Stomach (tissue), 9 donors: Measurements from ENCODE around the gene DCBLD1. TPM values are rescaled to one million over a fixed set of nuclear protein-coding genes. Genes with fewer than 3 reads are reported as not detected.

Source experiments
- DNase-seq, 2 donors: peaks; one replicate each; pipeline versions ENCODE4 v3.0.0 to v3.0.0-alpha.2; 2013 to 2019
- H3K27ac ChIP-seq, 5 donors: fragments of 200-600 bp in 4 of 5; sonication (generic) in 4 of 5; one replicate each; pipeline ENCODE4 v1.5.1; 2013 to 2019; ENCODE audit warnings: mild to moderate bottlenecking in 1 of 5, moderate library complexity in 1 of 5
- H3K27me3 ChIP-seq, 3 donors: fragments of 200-600 bp; sonication (generic); one replicate each; pipeline ENCODE4 v1.5.1; 2017 to 2019; ENCODE audit warnings: mixed run types in 1 of 3
- H3K36me3 ChIP-seq, 4 donors: fragments of 200-600 bp; sonication (generic); 1 replicate in 3 of 4; 2 replicates in 1 of 4; pipeline ENCODE4 v1.5.1; 2016 to 2019
- H3K4me1 ChIP-seq, 4 donors: fragments of 200-600 bp; sonication (generic); one replicate each; pipeline ENCODE4 v1.5.1; 2016 to 2019
- H3K4me3 ChIP-seq, 4 donors: fragments of 200-600 bp; sonication (generic) in 3 of 4; one replicate each; pipeline ENCODE4 v1.5.1; 2016 to 2019; ENCODE audit warnings: mild to moderate bottlenecking in 1 of 4
- H3K9me3 ChIP-seq, 4 donors: fragments of 200-600 bp; sonication (generic); one replicate each; pipeline ENCODE4 v1.5.1; 2016 to 2019
- CTCF ChIP-seq, 7 experiments: fragments of 450-650 bp in 4 of 7; fragments of 200-600 bp in 3 of 7; sonication (generic) in 3 of 7; IDR thresholded peaks; one replicate each; pipeline ENCODE4 v1.5.1; 2016 to 2019; ENCODE audit warnings: antibody characterized with exemption in 7 of 7, control low read depth in 2 of 7, mild to moderate bottlenecking in 1 of 7
- EP300 ChIP-seq: sonication (generic); formaldehyde crosslinking; IDR thresholded peaks from one replicate; pipeline ENCODE4 v1.6.1; 2017; ENCODE audit warnings: antibody characterized with exemption
- POLR2A ChIP-seq, 4 donors: fragments of 450-650 bp; IDR thresholded peaks; one replicate each; pipeline ENCODE4 v1.6.1; 2016; ENCODE audit warnings: antibody characterized with exemption in 4 of 4, control low read depth in 2 of 4, mild to moderate bottlenecking in 1 of 4, moderate library complexity in 1 of 4
- POLR2AphosphoS5 ChIP-seq, 3 donors: sonication (generic); formaldehyde crosslinking; IDR thresholded peaks; one replicate each; pipeline ENCODE4 v1.6.1; 2016; ENCODE audit warnings: antibody characterized with exemption in 3 of 3
- WGBS, 5 donors: extraction: QIAGEN DNeasy Blood & Tissue Kit in 3 of 5; methylation state at CpG; one replicate each; pipeline versions ENCODE4 v1.1.5 to v1.1.7; 2013 to 2018; 5-methylcytosine and 5-hydroxymethylcytosine counted together
- intact Hi-C: fragments of 100-400 bp; cut with DNase I; formaldehyde crosslinking; loops from one replicate; pipeline ENCODE4 v1.15.1; 2023; ENCODE audit warnings: low total_unique reads
- polyA plus RNA-seq, 3 donors: library from polyadenylated mRNA; stranded (reverse); fragments of 200-250 nt; gene quantifications; one replicate each; pipeline ENCODE4 v1.2.3, GENCODE V29; 2013
- total RNA-seq, 5 donors: library from RNA; depleted of rRNA; stranded (reverse); fragments of >200 nt; gene quantifications; one replicate each; pipeline versions ENCODE4 v1.1.0 to v1.2.3, GENCODE V29; 2014 to 2016
- donor health status: healthy with polysubstance abuse.
- donor health status: Bipolar disorder and iron deficiency.
- donor health status: healthy.

DCBLD1 gene
- total and polyA plus RNA-seq, 8 donors = 3.4 to 28.5 (median 9.1) TPM

GRCh38 chr6:117481278-117481925 is 1.1 kb upstream of the DCBLD1 start:
- H3K4me3 ChIP-seq = peak overlapping the region; percentile 69 to 79 (median 72)
- no peaks in the 10 kb centered on the region for H3K36me3 ChIP-seq
- peak; percentile 28 to 58 for DNase-seq
- intact Hi-C loops = no loop called here
- peaks cover 12 to 43% (median 31%) of the 10 kb centered on the region in 4 donors for H3K4me1 ChIP-seq
- 18 to 38% (median 18%) methylated on average over 22 of the region's 22 CpGs for WGBS, 5 donors
- TF ChIP-seq POLR2A (IDR thresholded peaks at IDR 0.05) (no peak), POLR2AphosphoS5 (IDR thresholded peaks at IDR 0.05) (no peak), EP300 (no peak), CTCF (IDR thresholded peaks at IDR 0.05) (no peak)
- H3K9me3 ChIP-seq = no peaks in the 10 kb centered on the region
- peak overlapping the region; percentile 90 to 98 (median 92) for H3K27ac ChIP-seq
- no peaks in the 10 kb centered on the region for H3K27me3 ChIP-seq

- Histone ChIP-seq H3K4me3 (peak overlapping the region; percentile 69 to 79 (median 72)), H3K36me3 (no peaks in the 10 kb centered on the region), H3K27me3 (no peaks in the 10 kb centered on the region), H3K9me3 (no peaks in the 10 kb centered on the region), H3K27ac (peak overlapping the region; percentile 90 to 98 (median 92)), H3K4me1 (peaks cover 12 to 43% (median 31%) of the 10 kb centered on the region in 4 donors)
- intact Hi-C loops = no loop called here
- DNase-seq = no peak
- 27 to 42% (median 37%) methylated on average over 2 of the region's 2 CpGs for WGBS, 5 donors
- TF ChIP-seq CTCF (IDR thresholded peaks at IDR 0.05) (no peak), POLR2A (IDR thresholded peaks at IDR 0.05) (no peak), EP300 (no peak), POLR2AphosphoS5 (IDR thresholded peaks at IDR 0.05) (no peak)
Observed at GRCh38 chr6:117481926-117482239, 591 bp upstream of the DCBLD1 start.

- H3K4me1 ChIP-seq = peaks cover 12 to 43% (median 31%) of the 10 kb centered on the region in 4 donors
- 0 to 1% (median 1%) methylated on average over 41 to 46 of the region's 46 CpGs for WGBS, 5 donors
Observed at GRCh38 chr6:117483004-117483644, 650 bp downstream of the DCBLD1 start.

GRCh38 chr6:117483645-117484016 is 1.2 kb downstream of the DCBLD1 start:
- H3K27me3 ChIP-seq = no peaks in the 10 kb centered on the region
- H3K4me3 ChIP-seq = peak overlapping the region; percentile 69 to 79 (median 72)
- intact Hi-C loops = no loop called here
- peak overlapping the region; percentile 90 to 98 (median 92) for H3K27ac ChIP-seq
- DNase-seq = peak in 1 of 2 donors; percentile 64
- no peaks in the 10 kb centered on the region for H3K36me3 ChIP-seq
- TF ChIP-seq POLR2A (IDR thresholded peaks at IDR 0.05) (no peak), POLR2AphosphoS5 (IDR thresholded peaks at IDR 0.05) (no peak), EP300 (no peak), CTCF (IDR thresholded peaks at IDR 0.05) (no peak)
- no peaks in the 10 kb centered on the region for H3K9me3 ChIP-seq
- peaks cover 12 to 43% (median 31%) of the 10 kb centered on the region in 4 donors for H3K4me1 ChIP-seq
- 0 to 1% (median 0%) methylated on average over 7 of the region's 7 CpGs for WGBS, 5 donors

More at GRCh38 chr6:117483004-117483644, 650 bp downstream of the DCBLD1 start:
- DNase-seq = peak; percentile 68 to 87
- intact Hi-C loops = no loop called here
- peak overlapping the region; percentile 69 to 79 (median 72) for H3K4me3 ChIP-seq
- H3K9me3 ChIP-seq = no peaks in the 10 kb centered on the region
- H3K36me3 ChIP-seq = no peaks in the 10 kb centered on the region
- H3K27me3 ChIP-seq = no peaks in the 10 kb centered on the region
- H3K27ac ChIP-seq = peak overlapping the region; percentile 90 to 98 (median 92)
- TF ChIP-seq CTCF (IDR thresholded peaks at IDR 0.05) (no peak), POLR2A (IDR thresholded peaks at IDR 0.05) (no peak), POLR2AphosphoS5 (IDR thresholded peaks at IDR 0.05) (peak in 1 of 3 donors; percentile 12)
